Naive B cell (primary cell): ENCODE data around the gene ELFN1. TPM values are rescaled to one million over a fixed set of nuclear protein-coding genes. Genes with fewer than 3 reads are reported as not detected.
A peak's percentile ranks its signal among the peaks of the same experiment; 100 is the strongest.

Source experiments
- ATAC-seq, 2 donors: fragments of 150-1000 bp; cut with Tn5 transposase; 2 replicates each; pipeline ENCODE4 v1.10.0; 2021; ENCODE audit warnings: low read depth in 2 of 2, mild to moderate bottlenecking in 2 of 2, moderate library complexity in 2 of 2
- DNase-seq: peaks from one replicate; pipeline ENCODE4 v3.0.0; 2022
- H3K27ac Mint-ChIP-seq, 6 donors: one replicate each; pipeline ENCODE4 v1.8.0; 2020 to 2022; ENCODE audit warnings: mild to moderate bottlenecking in 6 of 6, mixed read lengths in 6 of 6, moderate library complexity in 5 of 6, inconsistent platforms in 2 of 6
- H3K27me3 Mint-ChIP-seq, 3 donors: one replicate each; pipeline ENCODE4 v1.8.0; 2021 to 2022; ENCODE audit warnings: mixed read lengths in 3 of 3, mild to moderate bottlenecking in 1 of 3
- H3K36me3 Mint-ChIP-seq, 2 donors: one replicate each; pipeline ENCODE4 v1.8.0; 2020 to 2022; ENCODE audit warnings: mixed read lengths in 2 of 2, inconsistent platforms in 1 of 2, mild to moderate bottlenecking in 1 of 2
- H3K4me1 Mint-ChIP-seq, 3 donors: one replicate each; pipeline ENCODE4 v1.8.0; 2020 to 2022; ENCODE audit warnings: mixed read lengths in 3 of 3, inconsistent platforms in 1 of 3, mild to moderate bottlenecking in 1 of 3, moderate library complexity in 1 of 3
- H3K4me3 Mint-ChIP-seq, 8 donors: one replicate each; pipeline ENCODE4 v1.8.0; 2020 to 2022; ENCODE audit warnings: mild to moderate bottlenecking in 8 of 8, mixed read lengths in 8 of 8, moderate library complexity in 8 of 8, inconsistent platforms in 2 of 8
- H3K9me3 Mint-ChIP-seq, 7 donors: one replicate each; pipeline ENCODE4 v1.8.0; 2020 to 2022; ENCODE audit warnings: mixed read lengths in 7 of 7, mild to moderate bottlenecking in 5 of 7, inconsistent platforms in 2 of 7, moderate library complexity in 1 of 7
- polyA plus RNA-seq, 6 donors: library from polyadenylated mRNA; unstranded; fragments of 300-500 nt; fragmentation: Illumina TruSeq; gene quantifications; one replicate each; pipeline ENCODE4 v1.2.3, GENCODE V29; 2021; ENCODE audit warnings: low read depth in 6 of 6

ELFN1 gene
- polyA plus RNA-seq, 6 donors from 2014 or later: not detected

DNA sequence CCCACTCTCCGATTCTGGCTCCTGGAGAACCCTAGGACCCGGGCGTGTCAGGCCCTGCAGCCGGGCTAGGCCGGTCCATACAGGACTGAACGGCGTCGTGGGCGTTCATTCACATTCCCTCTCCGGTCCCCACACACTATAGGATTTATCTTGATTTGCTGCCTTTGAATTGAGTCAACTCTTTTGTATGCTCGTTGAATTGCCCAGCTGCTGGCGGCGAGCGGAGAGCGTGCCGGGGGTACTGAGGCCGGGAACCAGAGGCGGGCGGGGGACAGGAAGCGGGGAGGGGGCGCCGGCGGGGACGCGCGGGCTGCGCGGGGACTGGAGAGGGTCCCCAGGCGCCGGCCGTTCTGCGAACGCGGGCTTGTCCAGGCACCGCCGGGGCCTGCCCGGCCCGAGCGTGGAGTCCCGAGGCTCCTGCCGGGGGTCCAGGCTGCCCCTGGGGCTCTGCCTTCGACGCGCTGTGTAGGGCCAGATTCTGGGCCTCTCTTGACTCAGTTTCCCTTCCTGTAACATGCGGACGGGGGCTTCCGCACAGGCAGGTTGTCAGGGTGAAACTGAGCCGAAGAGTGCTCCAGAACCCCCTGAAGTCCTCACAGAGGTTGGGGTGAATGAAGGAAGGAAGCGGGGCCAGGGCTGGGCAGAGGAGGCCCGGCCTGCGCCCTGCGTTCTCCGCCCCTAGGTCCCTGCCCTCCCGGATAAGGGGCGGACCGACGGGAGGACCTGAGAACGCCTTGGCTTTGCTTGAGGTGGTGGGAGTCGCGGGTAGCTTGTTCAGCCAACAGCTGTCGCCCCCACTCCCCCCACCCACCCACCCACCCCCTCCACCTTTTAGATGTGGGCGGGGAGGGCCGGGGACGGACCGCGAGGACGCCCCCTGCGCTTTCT, 769 bp upstream of the ELFN1 start:
- Mint-ChIP-seq H3K27me3 (peaks cover 14 to 57% (median 31%) of the 10 kb centered on the region in 3 donors), H3K4me1 (peaks cover 7 to 20% (median 13%) of the 10 kb centered on the region in 3 donors), H3K9me3 (no peaks in the 10 kb centered on the region), H3K36me3 (no peaks in the 10 kb centered on the region), H3K27ac (peak overlapping the region in 1 of 6 donors; percentile 38), H3K4me3 (peak overlapping the region; percentile 22 to 84 (median 74))
- DNase-seq (no peak), ATAC-seq (no peak)

DNA sequence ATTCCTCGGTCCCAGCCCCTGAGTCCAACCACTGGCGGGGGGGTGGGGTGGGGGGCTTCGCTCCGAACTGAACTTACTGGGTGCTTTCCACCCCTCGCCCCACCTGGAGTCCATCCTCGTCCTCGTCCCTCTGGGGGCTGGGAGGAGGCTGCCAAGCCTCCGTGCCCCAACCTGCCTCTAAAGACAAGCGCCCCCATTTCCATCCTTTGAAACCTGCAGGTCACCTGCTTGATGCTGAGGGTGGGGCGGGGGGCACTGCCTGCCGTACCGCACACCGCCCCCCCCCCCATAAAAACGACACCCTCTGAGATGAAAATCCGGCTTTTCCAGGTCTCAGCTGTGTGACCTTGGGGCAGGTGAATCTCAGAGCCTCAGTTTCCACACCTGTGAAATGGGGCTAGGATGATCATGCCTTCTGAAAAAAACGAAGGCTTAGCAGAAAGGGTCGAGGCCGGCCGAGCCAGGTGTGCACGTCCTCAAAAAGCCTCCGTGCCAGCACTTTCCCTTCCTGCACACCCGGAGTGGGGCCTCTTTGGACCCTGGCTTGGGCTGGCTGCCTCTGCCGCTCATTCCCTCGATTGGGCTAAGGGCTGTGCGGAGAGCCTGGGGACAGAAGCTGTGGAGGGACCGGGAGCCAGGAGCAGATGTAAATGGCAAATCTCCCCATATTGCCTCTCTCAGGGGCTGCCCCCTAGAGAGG, 967 bp downstream of the ELFN1 start:
- H3K27me3 Mint-ChIP-seq: peaks cover 14 to 69% (median 40%) of the 10 kb centered on the region in 3 donors
- DNase-seq (no peak), ATAC-seq (no peak)
- no peaks in the 10 kb centered on the region for H3K36me3 Mint-ChIP-seq
- H3K4me3 Mint-ChIP-seq: peak overlapping the region in 6 of 8 donors; percentile 56 to 73 (median 62)
- H3K27ac Mint-ChIP-seq: no peak overlapping the region
- peaks cover 7 to 20% (median 13%) of the 10 kb centered on the region in 3 donors for H3K4me1 Mint-ChIP-seq
- no peaks in the 10 kb centered on the region for H3K9me3 Mint-ChIP-seq

DNA sequence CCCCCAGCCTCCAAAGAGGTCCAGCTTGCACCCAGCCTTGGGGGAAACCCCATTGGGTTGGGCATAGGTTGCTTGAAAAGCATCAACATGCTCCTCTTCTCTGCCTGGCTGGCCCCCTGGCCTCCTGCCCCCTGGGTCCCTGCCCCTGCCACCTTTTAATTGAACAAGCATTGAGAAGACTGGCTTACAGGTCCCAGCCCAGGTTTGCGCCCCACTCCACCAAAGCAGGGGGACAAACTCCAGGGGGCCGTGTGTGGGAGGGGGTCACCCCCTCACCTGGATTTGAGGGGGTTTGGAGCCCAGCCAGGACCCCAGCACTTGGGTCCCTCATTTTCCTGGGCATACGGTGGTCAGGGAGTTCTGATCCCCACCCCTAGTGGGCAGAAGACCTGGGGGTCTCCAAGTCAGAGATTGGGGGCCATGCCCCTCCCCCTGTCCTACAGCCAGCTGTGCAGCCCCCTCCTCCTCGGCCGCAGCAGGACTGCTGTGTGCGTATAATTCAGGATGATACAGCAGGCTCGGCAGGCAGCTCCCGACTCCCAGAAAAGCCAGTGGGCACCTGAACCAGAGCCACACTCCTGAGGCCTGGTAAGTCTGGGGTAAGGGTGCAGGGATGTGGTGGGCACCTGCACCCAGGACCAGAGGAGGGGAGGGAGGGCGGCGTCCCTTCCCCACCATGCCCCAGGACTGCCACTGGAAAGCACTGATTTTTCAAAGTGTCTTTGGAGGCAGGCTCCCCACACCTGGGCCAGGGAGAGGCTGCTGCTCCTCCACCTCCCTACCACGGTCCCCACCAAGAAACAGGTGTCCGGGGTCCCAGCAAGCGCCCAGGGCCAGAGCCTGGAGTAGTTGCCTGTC, 1.7 kb downstream of the ELFN1 start:
- Mint-ChIP-seq H3K4me1 (peaks cover 7 to 19% (median 13%) of the 10 kb centered on the region in 3 donors), H3K36me3 (no peaks in the 10 kb centered on the region), H3K9me3 (no peaks in the 10 kb centered on the region), H3K4me3 (peak overlapping the region in 2 of 8 donors; percentile 35 to 44), H3K27ac (no peak overlapping the region), H3K27me3 (peaks cover 14 to 76% (median 46%) of the 10 kb centered on the region in 3 donors)
- DNase-seq (no peak), ATAC-seq (no peak)

DNA sequence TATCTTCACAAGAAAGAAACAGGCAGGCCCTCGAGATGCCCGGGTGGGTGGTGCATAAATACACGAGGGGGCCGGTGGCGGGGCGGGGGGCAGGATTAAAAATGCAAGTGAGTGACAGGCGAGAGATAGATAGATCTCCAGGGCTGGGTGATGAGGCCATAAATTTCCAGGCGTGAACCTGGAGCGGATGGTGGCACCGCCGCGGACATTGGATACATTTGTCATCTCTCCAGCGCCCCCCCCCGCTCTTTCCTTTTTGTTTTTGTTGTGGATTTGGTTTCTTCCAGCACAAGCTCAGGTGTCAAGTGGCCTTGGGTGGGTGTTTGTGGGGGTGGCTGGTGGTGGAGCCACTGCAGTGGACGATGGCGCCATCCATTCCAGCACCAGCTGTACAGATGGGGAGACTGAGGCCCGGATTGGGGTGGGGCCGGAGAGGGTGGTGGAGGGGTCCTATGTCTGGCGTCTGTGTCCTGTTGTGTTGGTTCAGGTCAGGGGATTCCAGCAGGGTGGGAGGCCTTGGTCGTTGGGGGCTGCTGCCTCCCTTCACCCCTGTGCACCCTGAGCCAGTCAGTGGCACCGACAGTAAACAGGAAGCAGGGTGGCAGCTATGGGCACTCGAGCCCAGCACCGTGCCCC, 2.9 kb downstream of the ELFN1 start:
- Mint-ChIP-seq H3K36me3 (no peaks in the 10 kb centered on the region), H3K27me3 (peaks cover 18 to 79% (median 48%) of the 10 kb centered on the region in 3 donors), H3K4me1 (peaks cover 4 to 13% (median 12%) of the 10 kb centered on the region in 3 donors), H3K27ac (no peak overlapping the region), H3K4me3 (no peak overlapping the region), H3K9me3 (no peaks in the 10 kb centered on the region)
- no peak for ATAC-seq
- DNase-seq: no peak

DNA sequence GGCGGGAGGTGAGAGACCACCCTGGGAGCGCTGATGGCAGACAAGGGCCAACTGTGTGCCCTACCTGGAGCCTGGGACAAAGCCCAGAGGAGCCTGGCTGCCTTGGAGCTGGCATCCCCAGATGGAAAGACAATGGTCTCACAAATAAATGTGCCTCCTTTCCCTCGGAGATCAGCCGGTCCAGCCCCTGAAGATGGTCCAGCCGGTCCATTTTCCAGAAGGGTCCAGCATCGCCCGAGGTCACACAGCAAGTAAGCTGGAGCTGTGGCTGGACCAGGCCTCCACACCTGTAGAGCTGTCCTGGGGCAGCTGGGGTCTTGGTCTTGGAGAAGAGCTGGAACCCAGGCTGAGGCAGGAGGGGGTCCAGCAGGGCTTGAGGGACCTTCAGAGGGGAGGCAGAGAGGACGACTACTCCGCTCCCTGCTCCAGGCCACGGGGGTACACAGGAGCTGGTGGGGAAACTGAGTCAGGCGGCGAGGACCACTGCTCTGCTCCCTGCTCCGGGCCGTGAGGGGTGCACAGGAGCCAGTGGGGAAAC, 3.6 kb downstream of the ELFN1 start:
- H3K4me3 Mint-ChIP-seq: no peak overlapping the region
- H3K36me3 Mint-ChIP-seq: no peaks in the 10 kb centered on the region
- H3K27ac Mint-ChIP-seq: no peak overlapping the region
- no peaks in the 10 kb centered on the region for H3K9me3 Mint-ChIP-seq
- DNase-seq (no peak), ATAC-seq (no peak)
- H3K4me1 Mint-ChIP-seq: peaks cover 4 to 7% (median 5%) of the 10 kb centered on the region in 3 donors
- H3K27me3 Mint-ChIP-seq: peaks cover 18 to 77% (median 48%) of the 10 kb centered on the region in 3 donors

DNA sequence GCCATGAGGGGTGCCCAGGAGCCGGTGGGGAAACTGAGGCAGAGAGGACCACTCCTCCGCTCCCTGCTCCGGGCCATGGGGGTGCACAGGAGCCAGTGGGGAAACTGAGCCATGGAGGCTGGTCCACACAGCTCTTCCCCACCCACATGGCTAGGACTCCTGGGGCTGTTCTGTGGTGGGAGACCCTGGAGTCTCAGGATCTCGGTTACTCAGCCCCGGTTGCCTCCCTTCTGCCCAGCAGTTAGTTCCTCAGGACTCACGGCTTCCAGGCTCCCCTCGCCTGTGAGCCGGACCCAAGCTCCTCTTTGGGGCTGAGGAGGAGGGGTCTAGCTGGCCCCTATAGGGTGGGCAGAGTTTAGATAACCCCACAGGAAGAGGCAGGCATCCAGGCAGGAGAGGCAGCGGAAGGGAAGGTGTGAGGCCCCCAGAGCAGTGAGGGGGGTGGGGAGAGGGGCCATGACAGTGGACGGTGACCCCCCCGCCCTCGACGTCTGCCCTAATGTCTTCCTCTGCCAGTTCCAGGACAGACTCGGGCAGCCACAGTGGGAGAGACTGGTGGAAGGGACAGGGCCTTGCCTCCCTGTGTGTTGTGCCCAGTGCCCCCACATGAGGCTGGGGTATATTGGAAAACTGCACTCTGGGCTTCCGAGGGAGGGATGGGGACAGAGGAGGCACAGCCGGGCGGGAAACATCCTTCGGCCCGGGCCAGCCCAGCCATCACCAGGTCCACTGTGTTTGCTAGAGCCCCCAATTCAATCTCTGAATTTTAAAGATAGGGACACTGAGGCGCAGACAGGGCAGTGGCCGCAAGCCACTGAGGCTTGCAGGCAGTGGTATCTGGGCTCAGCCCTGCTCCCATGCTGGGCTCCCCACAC, 4.3 kb downstream of the ELFN1 start:
- Mint-ChIP-seq H3K36me3 (no peaks in the 10 kb centered on the region), H3K4me3 (no peak overlapping the region), H3K27ac (no peak overlapping the region), H3K27me3 (peaks cover 12 to 73% (median 41%) of the 10 kb centered on the region in 3 donors), H3K9me3 (no peaks in the 10 kb centered on the region), H3K4me1 (no peaks in the 10 kb centered on the region)
- DNase-seq (no peak), ATAC-seq (no peak)

DNA sequence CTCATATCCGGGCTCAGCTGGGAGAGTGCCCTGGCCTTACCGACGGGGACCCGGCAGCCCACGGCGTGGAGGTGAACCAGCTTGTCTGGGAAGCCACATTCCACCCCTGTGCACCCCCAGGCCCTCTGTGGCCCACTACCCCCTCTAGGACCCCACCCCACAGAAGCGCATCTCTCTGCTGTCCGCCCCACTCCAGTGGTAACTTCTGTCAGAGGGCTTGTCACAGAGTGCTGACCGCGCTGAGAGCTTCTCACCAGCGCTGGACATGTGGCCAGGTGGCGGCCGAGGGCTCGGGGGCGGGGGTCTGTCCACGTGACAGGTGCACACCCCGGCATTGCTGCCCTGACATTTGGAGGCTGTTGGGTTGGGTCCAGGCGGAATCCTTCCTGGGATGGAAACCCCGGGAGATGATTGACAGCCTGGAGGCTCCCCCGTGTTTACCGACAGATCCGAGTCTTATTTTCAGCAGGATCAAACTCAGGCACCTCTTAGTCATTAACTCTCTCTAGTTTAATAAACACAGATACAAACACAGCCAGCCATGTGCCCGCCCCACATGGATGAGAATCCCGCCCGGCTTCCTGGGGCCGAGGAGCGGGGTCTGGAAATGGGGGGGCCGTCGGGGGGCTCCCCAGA, 5.1 kb downstream of the ELFN1 start:
- H3K4me3 Mint-ChIP-seq: no peak overlapping the region
- peaks cover 12 to 71% (median 40%) of the 10 kb centered on the region in 3 donors for H3K27me3 Mint-ChIP-seq
- no peaks in the 10 kb centered on the region for H3K36me3 Mint-ChIP-seq
- no peak for DNase-seq
- no peak for ATAC-seq
- peaks cover 0 to 3% (median 0%) of the 10 kb centered on the region in 7 donors for H3K9me3 Mint-ChIP-seq
- no peak overlapping the region for H3K27ac Mint-ChIP-seq
- no peaks in the 10 kb centered on the region for H3K4me1 Mint-ChIP-seq

DNA sequence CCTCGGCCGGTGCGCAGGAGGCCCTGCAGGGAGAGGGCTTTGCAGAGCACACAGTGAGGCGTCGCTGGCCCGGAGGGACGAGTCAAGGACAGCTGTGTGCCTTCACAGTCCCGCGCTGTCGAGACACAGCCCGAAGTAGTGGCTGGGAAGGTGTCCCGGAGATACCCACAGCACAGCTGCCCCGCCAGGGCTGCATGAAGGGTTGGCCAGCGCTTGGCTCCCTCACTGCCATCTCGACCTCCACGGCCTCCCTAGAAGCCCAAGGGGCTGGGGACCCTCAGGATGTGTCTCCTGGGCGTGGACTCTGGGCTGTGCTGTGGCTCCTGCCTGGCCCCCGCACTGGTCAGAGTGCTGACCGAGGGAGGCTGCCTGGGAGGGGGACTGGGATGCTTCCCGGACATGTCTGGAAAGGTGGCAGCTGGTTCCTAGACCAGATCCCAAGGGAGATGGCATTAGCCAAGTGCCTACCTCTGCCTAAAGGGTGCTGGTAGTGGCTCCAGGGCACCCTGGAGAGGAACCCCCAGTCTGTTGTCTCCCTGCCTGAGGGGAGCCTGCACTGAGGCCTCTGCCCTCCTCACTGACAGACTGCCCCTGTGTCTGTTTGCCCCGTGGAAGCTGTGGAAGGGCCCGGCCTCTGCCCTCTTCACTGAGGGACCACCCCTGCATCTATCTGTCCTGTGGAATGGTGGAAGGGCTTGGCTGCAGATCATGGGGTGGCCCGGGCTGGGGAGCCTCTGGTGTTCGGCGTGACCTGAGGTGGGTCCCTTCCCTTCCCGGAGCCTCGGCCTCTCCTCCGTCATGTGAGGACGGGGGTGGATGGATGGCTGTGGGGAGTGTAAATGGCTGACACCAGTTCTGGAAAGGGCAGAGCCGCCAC, 5.8 kb downstream of the ELFN1 start:
- no peak for ATAC-seq
- no peak for DNase-seq
- no peak overlapping the region for H3K27ac Mint-ChIP-seq

DNA sequence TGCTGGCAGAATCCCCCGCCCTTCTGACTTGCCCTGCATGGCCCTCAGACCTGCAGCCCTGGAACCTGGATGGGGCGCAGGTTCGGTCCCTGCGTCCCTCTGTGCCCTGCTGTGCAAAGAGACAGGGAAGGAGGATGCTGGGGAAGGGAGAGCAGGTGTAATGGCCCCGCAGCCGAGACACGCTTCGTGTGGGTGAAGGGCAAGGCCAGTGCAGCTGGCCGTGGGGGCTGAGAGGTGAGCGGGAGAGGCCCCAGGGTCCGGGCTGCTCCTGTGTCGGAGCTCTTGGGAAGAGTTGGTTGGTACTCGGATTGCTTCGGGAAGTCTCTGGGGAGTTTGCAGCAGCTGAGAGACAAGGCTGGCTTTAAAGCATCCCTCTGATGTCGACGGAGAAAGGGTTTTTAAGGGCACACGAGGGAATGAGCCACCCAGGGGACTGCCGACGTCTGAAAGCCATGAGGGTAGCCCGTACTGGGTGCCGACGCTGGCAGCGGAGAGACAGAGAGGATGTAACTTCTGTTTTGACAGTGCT, 6.5 kb downstream of the ELFN1 start:
- Mint-ChIP-seq H3K36me3 (no peaks in the 10 kb centered on the region), H3K27ac (no peak overlapping the region), H3K4me1 (peaks cover 2 to 9% (median 3%) of the 10 kb centered on the region in 3 donors), H3K4me3 (no peak overlapping the region), H3K9me3 (peaks cover 0 to 15% (median 7%) of the 10 kb centered on the region in 7 donors), H3K27me3 (peaks cover 14 to 62% (median 35%) of the 10 kb centered on the region in 3 donors)
- no peak for DNase-seq
- ATAC-seq: no peak

More for the DNA sequence above, 5.8 kb downstream of the ELFN1 start:
- peaks cover 0 to 8% (median 0%) of the 10 kb centered on the region in 7 donors for H3K9me3 Mint-ChIP-seq
- peaks cover 0 to 2% (median 0%) of the 10 kb centered on the region in 3 donors for H3K4me1 Mint-ChIP-seq
- H3K4me3 Mint-ChIP-seq: no peak overlapping the region
- no peaks in the 10 kb centered on the region for H3K36me3 Mint-ChIP-seq
- H3K27me3 Mint-ChIP-seq: peaks cover 12 to 69% (median 39%) of the 10 kb centered on the region in 3 donors

DNA sequence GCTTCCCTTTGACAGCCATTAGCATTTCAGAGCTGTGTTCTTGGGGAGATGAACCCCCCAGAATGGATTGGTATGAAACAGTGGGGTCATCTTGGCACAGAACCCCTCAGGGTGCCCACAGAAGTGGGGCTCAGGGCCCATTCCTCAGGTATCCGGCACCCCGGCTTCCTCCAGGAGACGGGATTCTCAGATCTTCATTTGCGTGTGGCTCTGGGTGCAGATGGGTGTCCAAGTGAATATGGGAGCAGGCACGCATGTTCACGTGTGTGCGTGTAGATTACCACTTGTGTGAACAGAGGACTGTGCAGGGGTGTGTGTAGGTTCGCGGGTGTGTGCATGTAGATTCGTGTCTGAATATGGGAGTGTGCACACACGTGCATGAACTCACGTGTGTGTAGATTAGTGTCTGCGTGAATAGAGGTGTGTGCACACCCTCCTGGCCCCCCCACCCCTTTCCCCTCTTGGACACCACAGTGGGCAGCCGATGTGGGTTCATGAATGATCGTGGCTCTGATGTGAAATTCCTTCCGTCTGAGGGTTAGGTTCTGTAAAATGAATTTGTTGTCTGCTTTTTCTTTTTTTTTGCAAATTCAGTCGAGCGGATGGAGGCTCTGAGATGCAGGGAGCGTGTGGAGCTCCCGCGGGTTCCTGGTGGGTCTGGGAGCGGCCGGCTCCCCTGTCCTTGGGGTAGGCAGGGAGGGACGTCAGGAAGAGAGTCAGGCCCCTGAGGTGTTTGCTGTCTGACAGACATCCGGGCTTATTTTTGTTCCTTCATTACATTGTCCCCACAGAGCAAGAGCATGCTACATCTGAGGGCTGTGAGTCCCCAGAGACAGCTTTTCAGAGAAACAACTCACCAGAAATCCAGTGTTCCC, 7.4 kb downstream of the ELFN1 start:
- H3K27ac Mint-ChIP-seq: peak overlapping the region in 1 of 6 donors; percentile 85
- H3K27me3 Mint-ChIP-seq: peaks cover 11 to 54% (median 32%) of the 10 kb centered on the region in 3 donors
- H3K9me3 Mint-ChIP-seq: peaks cover under 1 to 23% (median 13%) of the 10 kb centered on the region in 7 donors
- ATAC-seq (no peak), DNase-seq (no peak)
- no peak overlapping the region for H3K4me3 Mint-ChIP-seq
- no peaks in the 10 kb centered on the region for H3K36me3 Mint-ChIP-seq
- H3K4me1 Mint-ChIP-seq: peaks cover 5 to 13% (median 8%) of the 10 kb centered on the region in 3 donors
